Right renal pelvis (tissue), 4 donors: ENCODE results near the gene IDNK. TPM values are rescaled to one million over a fixed set of nuclear protein-coding genes. Genes with fewer than 3 reads are reported as not detected.

ENCODE experiments used
- DNase-seq, 4 donors: peaks; one replicate each; pipeline ENCODE4 v3.0.0-alpha.2; 2013; ENCODE audit warnings: low read depth in 4 of 4, low spot score in 3 of 4, missing footprints in 1 of 4
- polyA plus RNA-seq, 4 donors: library from polyadenylated mRNA; unstranded; fragments of 120-200 nt; gene quantifications; one replicate each; pipeline ENCODE4 v1.2.1, GENCODE V29; 2013; ENCODE audit not compliant: insufficient read length in 4 of 4

The IDNK gene
- polyA plus RNA-seq, 4 donors, result 12.1 to 16.0 (median 13.5) TPM

GRCh38 chr9:83680233-83680632 is 57.3 kb downstream of the IDNK start:
- no peak for DNase-seq

DNA sequence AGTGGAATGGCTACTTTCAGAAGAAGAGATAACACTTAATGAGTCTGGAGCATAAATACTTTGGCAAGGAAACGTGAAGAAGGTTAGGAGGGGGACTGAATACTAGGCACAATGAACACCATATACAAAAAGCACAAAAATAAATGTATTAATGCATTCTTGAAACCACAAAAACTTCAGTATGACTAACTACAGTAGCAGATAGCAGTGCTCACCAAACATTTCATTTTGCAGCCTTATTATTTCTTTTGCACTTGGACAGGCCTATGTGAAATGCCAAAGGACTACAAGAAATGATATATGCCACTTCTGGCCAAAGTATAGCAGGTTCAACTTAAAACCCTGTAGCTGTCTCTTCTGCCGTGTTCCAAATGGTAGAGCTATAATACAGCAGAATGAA is 58.5 kb downstream of the IDNK start:
- no peak for DNase-seq

DNA sequence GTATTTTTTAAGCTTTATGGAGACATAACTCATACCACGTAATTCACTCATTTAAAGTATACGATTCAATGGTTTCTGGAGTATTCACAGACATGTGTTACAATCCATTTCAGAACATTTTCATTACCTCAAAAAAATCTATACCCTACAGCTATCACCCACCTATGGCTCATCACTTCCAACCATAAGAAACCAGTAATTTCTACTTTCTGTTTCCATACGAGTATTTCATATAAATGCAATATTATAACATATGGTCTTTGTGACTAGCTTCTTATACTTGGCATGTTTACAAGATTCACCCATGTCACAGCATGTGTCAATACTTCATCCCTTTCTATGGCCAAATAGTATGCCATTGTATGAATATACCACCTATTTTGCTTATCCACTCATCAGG is 66.0 kb downstream of the IDNK start:
- no peak for DNase-seq

- DNase-seq, result no peak
Observed at GRCh38 chr9:83691492-83691891, 68.5 kb downstream of the IDNK start.

Other genes starting within 250 kb of the IDNK start
- gene FRMD3, start 84.7 kb upstream of the IDNK start, polyA plus RNA-seq, result 10 to 100 TPM; 21.4 to 28.9 (median 25.2) TPM
- gene UBQLN1, start 84.8 kb downstream of the IDNK start, polyA plus RNA-seq, result 100 to 1,000 TPM; 108 to 123 (median 119) TPM
- gene GKAP1, start 194.6 kb downstream of the IDNK start, polyA plus RNA-seq, result 10 to 100 TPM; 15.9 to 19.2 (median 16.7) TPM